A549 (cell line): ENCODE measurements around the gene POP7. TPM values are rescaled to one million over a fixed set of nuclear protein-coding genes. Genes with fewer than 3 reads are reported as not detected.

Experiments
- ATAC-seq, 2 experiments: fragments of 200-7000 bp in 1 of 2; fragments of >200 bp in 1 of 2; cut with Nextera tagmentation in 1 of 2; cut with Tn5 transposase in 1 of 2; 3 replicates each; pipeline versions ENCODE4 v1.8.0 to v1.9.1; 2018 to 2020; ENCODE audit warnings: mild to moderate bottlenecking in 1 of 2, moderate library complexity in 1 of 2
- CTCF ChIA-PET: fragments of 300-600 bp; sonication (Branson Sonifier 250); formaldehyde crosslinking; extraction: SDS; loops from one replicate; lab custom pipeline; 2021; ENCODE audit warnings: antibody characterized with exemption, inconsistent platforms; lab: Yijun Ruan, JAX
- POLR2A ChIA-PET: fragments of 350-600 bp; formaldehyde crosslinking; extraction: SDS; loops from one replicate; lab custom pipeline; 2021; ENCODE audit warnings: antibody characterized with exemption, inconsistent platforms; lab: Yijun Ruan, JAX
- DNase-seq, 2 experiments: peaks; one replicate each; pipeline versions ENCODE4 v3.0.0 to v3.0.0-alpha.2; 2011 to 2016; ENCODE audit warnings: low read depth in 1 of 2, low spot score in 1 of 2
- FAIRE-seq: peaks from 2 replicates; lab custom pipeline; 2011; peaks lifted over from hg19 to GRCh38; lab: Jason Lieb, UNC
- H3K27ac ChIP-seq, 2 experiments: fragments of >200 bp; sonication (Bioruptor Twin); formaldehyde crosslinking; 3 replicates each; pipeline ENCODE4 v1.5.1; 2016 to 2017
- H3K4me1 ChIP-seq: fragments of >200 bp; sonication (Bioruptor Twin); formaldehyde crosslinking; 3 replicates; pipeline ENCODE4 v1.6.1; 2016
- H3K4me2 ChIP-seq: fragments of >200 bp; sonication (Bioruptor Twin); formaldehyde crosslinking; 3 replicates; pipeline ENCODE4 v1.6.1; 2016
- H3K4me3 ChIP-seq: fragments of >200 bp; sonication (Bioruptor Twin); formaldehyde crosslinking; 3 replicates; pipeline ENCODE4 v1.5.1; 2016
- H3K9me3 ChIP-seq: fragments of >200 bp; sonication (Bioruptor Twin); formaldehyde crosslinking; 3 replicates; pipeline ENCODE4 v1.6.1; 2016
- CBX2 ChIP-seq: fragments of 200-600 bp; sonication (generic); IDR thresholded peaks from 2 replicates; pipeline ENCODE4 v1.6.1; 2016; ENCODE audit warnings: low read depth, mild to moderate bottlenecking, borderline replicate concordance
- EHMT2 ChIP-seq: fragments of 200-600 bp; sonication (generic); IDR thresholded peaks from 2 replicates; pipeline ENCODE4 v1.6.1; 2016; ENCODE audit warnings: antibody characterized with exemption, low read depth, mild to moderate bottlenecking, moderate library complexity
- EP300 ChIP-seq, 2 experiments: fragments of >200 bp; sonication (Bioruptor Twin); formaldehyde crosslinking; IDR thresholded peaks; 2 replicates in 1 of 2; 3 replicates in 1 of 2; pipeline ENCODE4 v1.6.1; 2016 to 2017
- FOXS1 ChIP-seq: fragments of 250-450 bp; sonication (Bioruptor Pico); IDR thresholded peaks from 2 replicates; pipeline ENCODE4 v1.5.0; 2020; ENCODE audit warnings: mild to moderate bottlenecking, moderate library complexity
- HDAC2 ChIP-seq: fragments of 200-600 bp; sonication (generic); IDR thresholded peaks from 2 replicates; pipeline ENCODE4 v1.6.1; 2016
- HOXB13 ChIP-seq: fragments of 250-450 bp; sonication (Bioruptor Pico); IDR thresholded peaks from 2 replicates; pipeline ENCODE4 v1.5.0; 2020; ENCODE audit warnings: low read depth, mild to moderate bottlenecking, moderate library complexity
- HOXB5 ChIP-seq: fragments of 250-450 bp; sonication (Bioruptor Pico); IDR thresholded peaks from 2 replicates; pipeline ENCODE4 v1.5.0; 2020; ENCODE audit warnings: mild to moderate bottlenecking, moderate library complexity
- JUN ChIP-seq, 2 experiments: fragments of >200 bp; sonication (Bioruptor Twin); formaldehyde crosslinking; IDR thresholded peaks; 2 replicates in 1 of 2; 3 replicates in 1 of 2; pipeline ENCODE4 v1.6.1; 2016 to 2017
- MYC ChIP-seq: IDR thresholded peaks from 2 replicates; pipeline ENCODE4 v1.6.1; 2012; ENCODE audit warnings: mild to moderate bottlenecking, inconsistent platforms, low read length, improper control_type of control experiment, borderline replicate concordance
- POLR2AphosphoS2 ChIP-seq: conservative IDR thresholded peaks from 2 replicates; pipeline ENCODE4 v1.6.1; 2012; ENCODE audit warnings: low read length, improper control_type of control experiment, inconsistent platforms
- RAD21 ChIP-seq, 2 experiments: fragments of >200 bp in 1 of 2; sonication (Bioruptor Twin) in 1 of 2; formaldehyde crosslinking in 1 of 2; IDR thresholded peaks in 1 of 2; conservative IDR thresholded peaks in 1 of 2; 2 replicates in 1 of 2; 3 replicates in 1 of 2; pipeline ENCODE4 v1.6.1; 2012 to 2018; ENCODE audit warnings: inconsistent platforms in 1 of 2
- RARB ChIP-seq: fragments of 250-450 bp; sonication (Bioruptor Pico); IDR thresholded peaks from 2 replicates; pipeline ENCODE4 v1.8.0; 2021; ENCODE audit warnings: mild to moderate bottlenecking, moderate library complexity
- RFX5 ChIP-seq: fragments of 450-650 bp; IDR thresholded peaks from 2 replicates; pipeline ENCODE4 v1.7.1; 2014; ENCODE audit warnings: antibody characterized with exemption, mild to moderate bottlenecking, moderate library complexity
- SMC3 ChIP-seq: fragments of >200 bp; sonication (Bioruptor Twin); formaldehyde crosslinking; IDR thresholded peaks from 3 replicates; pipeline ENCODE4 v1.6.1; 2018; ENCODE audit warnings: inconsistent platforms
- TP53 ChIP-seq: fragments of 250-450 bp; sonication (Bioruptor Pico); IDR thresholded peaks from 2 replicates; pipeline ENCODE4 v1.5.0; 2021; ENCODE audit warnings: mild to moderate bottlenecking, moderate library complexity
- ZSCAN20 ChIP-seq: fragments of 250-450 bp; sonication (Bioruptor Pico); IDR thresholded peaks from 2 replicates; pipeline ENCODE4 v1.8.0; 2022; ENCODE audit warnings: mild to moderate bottlenecking, moderate library complexity
- WGBS: methylation state at CpG from one replicate; pipeline ENCODE4 v1.1.6; 2017; ENCODE audit errors: missing lambda C conversion rate; 5-methylcytosine and 5-hydroxymethylcytosine counted together
- polyA plus RNA-seq, 4 experiments: library from polyadenylated mRNA; depleted of rRNA in 3 of 4; stranded (reverse); fragments of >200 nt; fragmentation: RNase III in 1 of 4; extraction: RNeasy Plus Mini Kit Qiagen cat#74134 plus additional on column Dnase treatment in 1 of 4; gene quantifications; 2 replicates in 3 of 4; 3 replicates in 1 of 4; pipeline ENCODE4 v1.2.3, GENCODE V29; 2011 to 2017
- TF ChIP-seq, protein P1 (sequence below): IDR thresholded peaks from 2 replicates; pipeline ENCODE4 v1.6.1; 2012
- TF ChIP-seq, protein P2 (sequence below): fragments of >200 bp; sonication (Bioruptor Twin); formaldehyde crosslinking; IDR thresholded peaks from 2 replicates; pipeline ENCODE4 v1.6.1; 2016
- TF ChIP-seq, protein P3 (sequence below): fragments of 250-450 bp; sonication (Bioruptor Pico); IDR thresholded peaks from 2 replicates; pipeline ENCODE4 v1.5.0; 2021; ENCODE audit warnings: mild to moderate bottlenecking, moderate library complexity, borderline replicate concordance
- TF ChIP-seq, protein P4 (sequence below): fragments of 450-650 bp; IDR thresholded peaks from 2 replicates; pipeline ENCODE4 v1.6.1; 2014; ENCODE audit warnings: antibody characterized with exemption
- TF ChIP-seq, protein P5 (sequence below): fragments of >200 bp; sonication (Bioruptor Twin); formaldehyde crosslinking; IDR thresholded peaks from 3 replicates; pipeline ENCODE4 v1.5.1; 2016
- TF ChIP-seq, protein P6 (sequence below): fragments of 150-350 bp; IDR thresholded peaks from 2 replicates; pipeline ENCODE4 v1.6.1; 2014; ENCODE audit warnings: low read depth, mild to moderate bottlenecking, low read length
- TF ChIP-seq, protein P7 (sequence below): IDR thresholded peaks from 2 replicates; pipeline ENCODE4 v1.6.1; 2012

Gene POP7
- polyA plus RNA-seq, 2 of the 4 experiments (the other 2 are of a cell fraction) = 29.5 to 77.4 TPM

DNA sequence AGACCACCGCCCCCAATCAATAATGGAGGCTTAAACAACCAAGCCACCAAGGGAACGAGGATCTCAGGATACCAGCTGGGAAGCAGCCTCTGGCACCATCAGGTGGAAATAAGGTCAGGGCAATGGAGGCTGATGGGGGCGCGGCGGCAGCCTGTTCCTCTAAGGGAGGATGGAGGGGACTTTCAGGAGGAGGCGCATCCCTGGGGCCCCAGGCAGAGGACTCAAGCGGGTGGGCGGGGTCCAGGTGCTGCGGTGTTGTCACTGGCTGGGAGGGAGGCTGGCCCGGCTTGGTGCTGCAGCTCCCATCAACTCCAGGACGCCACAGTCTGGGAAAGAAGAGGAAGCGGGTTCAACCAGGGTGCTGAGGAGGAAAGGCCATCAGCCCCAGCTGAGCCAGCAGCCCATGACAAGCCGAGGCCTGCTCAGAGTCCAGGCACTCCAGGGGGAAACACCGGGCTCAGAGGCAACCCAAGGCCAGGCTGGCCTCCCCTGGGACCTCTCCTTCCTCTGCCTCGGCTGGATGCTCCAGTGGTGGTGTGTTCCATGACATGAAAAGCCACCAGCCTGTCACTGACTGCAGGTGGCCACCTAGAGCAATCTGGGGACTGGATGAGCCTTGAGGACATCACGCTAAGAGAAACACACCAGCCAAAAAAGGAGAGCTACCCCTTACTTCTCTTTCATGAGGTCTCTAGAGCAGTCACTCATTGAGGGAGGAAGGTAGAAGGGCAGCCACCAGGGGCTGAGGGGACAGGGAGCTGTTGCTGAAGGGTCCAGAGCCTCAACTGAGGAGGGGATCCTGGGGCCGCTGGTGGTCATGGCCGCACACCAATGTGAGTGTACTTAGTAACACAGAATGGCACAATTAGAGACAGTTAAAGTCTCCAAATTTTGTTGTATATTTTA is 16.4 kb upstream of the POP7 start:
- Histone ChIP-seq H3K4me3 (no peak overlapping the region), H3K4me1 (peaks cover 21% of the 10 kb centered on the region), H3K27ac (no peak overlapping the region), H3K4me2 (no peak overlapping the region), H3K9me3 (no peaks in the 10 kb centered on the region)
- DNase-seq = no peak
- TF ChIP-seq, protein P1, sequence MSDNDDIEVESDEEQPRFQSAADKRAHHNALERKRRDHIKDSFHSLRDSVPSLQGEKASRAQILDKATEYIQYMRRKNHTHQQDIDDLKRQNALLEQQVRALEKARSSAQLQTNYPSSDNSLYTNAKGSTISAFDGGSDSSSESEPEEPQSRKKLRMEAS = no peak
- TF ChIP-seq, protein P2, sequence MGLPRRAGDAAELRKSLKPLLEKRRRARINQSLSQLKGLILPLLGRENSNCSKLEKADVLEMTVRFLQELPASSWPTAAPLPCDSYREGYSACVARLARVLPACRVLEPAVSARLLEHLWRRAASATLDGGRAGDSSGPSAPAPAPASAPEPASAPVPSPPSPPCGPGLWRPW = no peak
- TF ChIP-seq EHMT2 = no peak
- POLR2A ChIA-PET = no interaction called here
- ATAC-seq = no peak
- no peak for FAIRE-seq
- CTCF ChIA-PET = interaction anchor here (1.0 to 10.6 kb wide), 13 partner anchors 9 to 235 kb away, joined by 3 to 158 read pairs (median 4); partner anchors contain the start of genes POP7 and SLC12A9
- 89% methylated on average over 17 of the region's 18 CpGs for WGBS

DNA sequence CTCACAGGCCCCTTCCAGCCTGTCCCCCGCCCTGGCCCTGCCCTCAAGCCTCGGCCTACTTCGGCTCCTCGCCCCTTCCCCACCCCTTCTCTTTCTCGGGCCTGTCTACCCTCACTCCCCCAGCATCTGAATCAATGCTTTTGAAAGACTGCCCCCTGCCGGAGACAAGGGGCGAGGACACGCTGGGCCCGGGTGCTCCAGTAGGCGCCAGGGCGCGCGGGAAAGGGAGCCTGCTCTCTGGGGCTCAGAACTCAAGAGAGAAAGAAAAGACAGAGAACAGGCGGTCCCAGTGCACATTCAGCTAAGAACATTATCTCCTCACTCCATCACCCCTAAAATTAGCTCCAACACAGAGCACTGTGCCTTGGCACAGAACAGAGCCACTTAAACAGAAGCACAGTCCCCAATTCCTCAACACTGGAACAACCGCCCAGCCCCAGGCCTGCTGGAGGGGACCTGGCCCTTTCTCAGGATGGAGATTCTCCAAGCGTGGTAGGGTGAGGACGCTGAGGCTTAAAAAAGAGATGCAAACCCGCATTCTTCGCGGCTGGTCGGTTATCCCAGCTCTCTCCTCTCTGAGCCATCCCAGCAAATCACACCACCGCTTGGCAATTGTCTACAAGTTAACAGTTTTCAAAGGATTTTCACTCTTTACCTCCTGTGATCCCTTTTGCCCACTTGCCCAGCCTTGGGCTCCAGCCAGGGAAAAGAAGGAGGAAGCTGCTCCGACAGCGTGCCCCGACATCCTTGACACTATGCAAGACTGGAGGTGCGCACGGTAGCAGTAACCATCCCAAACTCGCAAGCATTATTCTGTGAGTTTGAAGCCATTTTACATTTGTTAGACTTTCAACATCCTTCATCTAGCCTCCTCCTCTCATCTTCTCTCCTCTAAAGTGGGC is 14.0 kb upstream of the POP7 start:
- ATAC-seq (peak; percentile 72 to 94; a peak in 5 of 6 replicates), FAIRE-seq (no peak), DNase-seq (peak; percentile 74 to 93)
- no peak overlapping the region for H3K4me3 ChIP-seq
- ChIA-PET CTCF (interaction anchor here (0.6 to 10.6 kb wide), 65 partner anchors 8 to 248 kb away, joined by 3 to 158 read pairs (median 4); partner anchors contain the start of genes ACTL6B, EPO, GNB2 and MOSPD3), POLR2A (interaction anchor here (0.5 to 1.3 kb wide), 2 partner anchors 12 to 14 kb away, joined by 3 to 6 read pairs; partner anchors contain the start of gene POP7)
- WGBS = 61% methylated on average over 18 of the region's 28 CpGs
- peak overlapping the region; percentile 99 for H3K4me2 ChIP-seq
- no peak overlapping the region for H3K27ac ChIP-seq
- peaks cover 26% of the 10 kb centered on the region for H3K4me1 ChIP-seq
- no peaks in the 10 kb centered on the region for H3K9me3 ChIP-seq
- TF ChIP-seq RAD21 (conservative IDR thresholded peaks at IDR 0.05 in 1 of 2, IDR thresholded peaks at IDR 0.05 in 1 of 2) (peak; percentile 75 to 78), CBX2 (no peak), HOXB5 (CRISPR knock-in tag) (no peak), RFX5 (no peak), SMC3 (peak; percentile 78), RARB (no peak), HDAC2 (no peak), EHMT2 (no peak), POLR2AphosphoS2 (no peak), JUN (IDR thresholded peaks at IDR 0.05) (no peak), HOXB13 (CRISPR knock-in tag) (no peak), TP53 (peak; percentile 50; the same call in 1 of the 2 replicates), FOXS1 (CRISPR knock-in tag) (no peak), EP300 (IDR thresholded peaks at IDR 0.05) (no peak), ZSCAN20 (CRISPR knock-in tag) (no peak), MYC (0 out of 2 replicates have a peak, but pooled peaks have one; percentile 50)
- TF ChIP-seq, protein P2 = no peak
- TF ChIP-seq, protein P3, sequence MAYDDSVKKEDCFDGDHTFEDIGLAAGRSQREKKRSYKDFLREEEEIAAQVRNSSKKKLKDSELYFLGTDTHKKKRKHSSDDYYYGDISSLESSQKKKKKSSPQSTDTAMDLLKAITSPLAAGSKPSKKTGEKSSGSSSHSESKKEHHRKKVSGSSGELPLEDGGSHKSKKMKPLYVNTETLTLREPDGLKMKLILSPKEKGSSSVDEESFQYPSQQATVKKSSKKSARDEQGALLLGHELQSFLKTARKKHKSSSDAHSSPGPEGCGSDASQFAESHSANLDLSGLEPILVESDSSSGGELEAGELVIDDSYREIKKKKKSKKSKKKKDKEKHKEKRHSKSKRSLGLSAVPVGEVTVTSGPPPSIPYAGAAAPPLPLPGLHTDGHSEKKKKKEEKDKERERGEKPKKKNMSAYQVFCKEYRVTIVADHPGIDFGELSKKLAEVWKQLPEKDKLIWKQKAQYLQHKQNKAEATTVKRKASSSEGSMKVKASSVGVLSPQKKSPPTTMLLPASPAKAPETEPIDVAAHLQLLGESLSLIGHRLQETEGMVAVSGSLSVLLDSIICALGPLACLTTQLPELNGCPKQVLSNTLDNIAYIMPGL (CRISPR knock-in tag) = no peak
- TF ChIP-seq, protein P4, sequence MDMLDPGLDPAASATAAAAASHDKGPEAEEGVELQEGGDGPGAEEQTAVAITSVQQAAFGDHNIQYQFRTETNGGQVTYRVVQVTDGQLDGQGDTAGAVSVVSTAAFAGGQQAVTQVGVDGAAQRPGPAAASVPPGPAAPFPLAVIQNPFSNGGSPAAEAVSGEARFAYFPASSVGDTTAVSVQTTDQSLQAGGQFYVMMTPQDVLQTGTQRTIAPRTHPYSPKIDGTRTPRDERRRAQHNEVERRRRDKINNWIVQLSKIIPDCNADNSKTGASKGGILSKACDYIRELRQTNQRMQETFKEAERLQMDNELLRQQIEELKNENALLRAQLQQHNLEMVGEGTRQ = no peak
- TF ChIP-seq, protein P5, sequence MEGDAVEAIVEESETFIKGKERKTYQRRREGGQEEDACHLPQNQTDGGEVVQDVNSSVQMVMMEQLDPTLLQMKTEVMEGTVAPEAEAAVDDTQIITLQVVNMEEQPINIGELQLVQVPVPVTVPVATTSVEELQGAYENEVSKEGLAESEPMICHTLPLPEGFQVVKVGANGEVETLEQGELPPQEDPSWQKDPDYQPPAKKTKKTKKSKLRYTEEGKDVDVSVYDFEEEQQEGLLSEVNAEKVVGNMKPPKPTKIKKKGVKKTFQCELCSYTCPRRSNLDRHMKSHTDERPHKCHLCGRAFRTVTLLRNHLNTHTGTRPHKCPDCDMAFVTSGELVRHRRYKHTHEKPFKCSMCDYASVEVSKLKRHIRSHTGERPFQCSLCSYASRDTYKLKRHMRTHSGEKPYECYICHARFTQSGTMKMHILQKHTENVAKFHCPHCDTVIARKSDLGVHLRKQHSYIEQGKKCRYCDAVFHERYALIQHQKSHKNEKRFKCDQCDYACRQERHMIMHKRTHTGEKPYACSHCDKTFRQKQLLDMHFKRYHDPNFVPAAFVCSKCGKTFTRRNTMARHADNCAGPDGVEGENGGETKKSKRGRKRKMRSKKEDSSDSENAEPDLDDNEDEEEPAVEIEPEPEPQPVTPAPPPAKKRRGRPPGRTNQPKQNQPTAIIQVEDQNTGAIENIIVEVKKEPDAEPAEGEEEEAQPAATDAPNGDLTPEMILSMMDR = peak; percentile 87
- TF ChIP-seq, protein P6, sequence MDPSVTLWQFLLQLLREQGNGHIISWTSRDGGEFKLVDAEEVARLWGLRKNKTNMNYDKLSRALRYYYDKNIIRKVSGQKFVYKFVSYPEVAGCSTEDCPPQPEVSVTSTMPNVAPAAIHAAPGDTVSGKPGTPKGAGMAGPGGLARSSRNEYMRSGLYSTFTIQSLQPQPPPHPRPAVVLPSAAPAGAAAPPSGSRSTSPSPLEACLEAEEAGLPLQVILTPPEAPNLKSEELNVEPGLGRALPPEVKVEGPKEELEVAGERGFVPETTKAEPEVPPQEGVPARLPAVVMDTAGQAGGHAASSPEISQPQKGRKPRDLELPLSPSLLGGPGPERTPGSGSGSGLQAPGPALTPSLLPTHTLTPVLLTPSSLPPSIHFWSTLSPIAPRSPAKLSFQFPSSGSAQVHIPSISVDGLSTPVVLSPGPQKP = no peak
- TF ChIP-seq, protein P7, sequence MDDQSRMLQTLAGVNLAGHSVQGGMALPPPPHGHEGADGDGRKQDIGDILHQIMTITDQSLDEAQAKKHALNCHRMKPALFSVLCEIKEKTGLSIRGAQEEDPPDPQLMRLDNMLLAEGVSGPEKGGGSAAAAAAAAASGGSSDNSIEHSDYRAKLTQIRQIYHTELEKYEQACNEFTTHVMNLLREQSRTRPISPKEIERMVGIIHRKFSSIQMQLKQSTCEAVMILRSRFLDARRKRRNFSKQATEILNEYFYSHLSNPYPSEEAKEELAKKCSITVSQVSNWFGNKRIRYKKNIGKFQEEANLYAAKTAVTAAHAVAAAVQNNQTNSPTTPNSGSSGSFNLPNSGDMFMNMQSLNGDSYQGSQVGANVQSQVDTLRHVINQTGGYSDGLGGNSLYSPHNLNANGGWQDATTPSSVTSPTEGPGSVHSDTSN = no peak
- TF ChIP-seq, protein P1 = peak; percentile 37; the same call in 1 of the 2 replicates
